HG03378 (cell line): ENCODE measurements around the gene P3H2.

ENCODE experiments used
- ATAC-seq: cut with Tn5 transposase; IDR thresholded peaks from one replicate; pipeline ENCODE4 v1.9.1; 2021; ENCODE audit warnings: mild to moderate bottlenecking, moderate library complexity; ENCODE audit not compliant: unreplicated experiment

Gene P3H2

DNA sequence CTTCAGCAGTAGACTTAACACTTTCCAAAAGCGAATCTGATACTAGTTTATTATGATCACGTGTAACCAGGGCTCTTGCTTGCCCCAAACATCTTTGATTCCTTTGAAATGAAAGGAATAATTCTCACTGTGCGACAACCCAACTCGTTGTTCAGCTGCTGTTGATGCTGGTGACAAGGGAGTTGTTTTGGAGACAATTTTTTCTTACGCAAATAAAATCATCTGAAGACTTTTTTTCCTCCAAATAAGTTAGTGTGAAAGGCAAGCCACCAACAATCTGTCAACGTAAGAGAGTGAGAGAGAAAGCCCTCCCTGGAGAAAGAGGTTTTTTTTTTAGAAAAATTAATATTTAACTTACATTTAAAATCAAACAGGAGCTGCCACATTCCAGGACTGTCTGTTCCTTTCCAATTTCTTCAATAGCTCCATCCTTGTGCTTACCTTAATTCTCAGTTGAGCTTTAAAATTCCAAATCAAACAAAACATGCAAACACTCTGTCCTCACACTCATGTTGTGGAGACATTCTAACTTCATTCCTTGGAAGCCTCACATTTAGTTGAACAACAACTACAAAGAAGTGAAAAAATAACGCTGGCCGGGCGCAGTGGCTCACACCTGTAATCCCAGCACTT lies 4.9 kb upstream of the P3H2 start:
- ATAC-seq: no peak

DNA sequence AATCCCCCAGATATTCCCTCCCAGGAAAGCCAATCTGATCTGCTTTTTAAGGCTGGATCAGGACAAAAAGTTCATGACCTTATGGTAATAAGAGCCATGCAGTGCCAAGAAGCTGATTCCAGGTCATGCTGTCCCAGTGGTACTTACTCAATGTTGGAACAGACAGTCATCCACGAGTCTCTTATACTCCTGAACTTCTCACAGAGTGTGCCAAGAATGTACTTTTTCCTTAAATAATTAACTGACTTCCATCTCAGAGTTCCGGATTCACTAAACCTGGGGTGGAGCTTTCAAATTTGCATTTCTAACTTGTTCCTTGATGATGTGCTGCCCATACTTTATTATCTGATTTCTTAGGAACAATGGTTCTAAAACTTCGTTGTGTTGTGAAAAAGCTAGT lies 3.4 kb upstream of the P3H2 start:
- ATAC-seq: no peak

DNA sequence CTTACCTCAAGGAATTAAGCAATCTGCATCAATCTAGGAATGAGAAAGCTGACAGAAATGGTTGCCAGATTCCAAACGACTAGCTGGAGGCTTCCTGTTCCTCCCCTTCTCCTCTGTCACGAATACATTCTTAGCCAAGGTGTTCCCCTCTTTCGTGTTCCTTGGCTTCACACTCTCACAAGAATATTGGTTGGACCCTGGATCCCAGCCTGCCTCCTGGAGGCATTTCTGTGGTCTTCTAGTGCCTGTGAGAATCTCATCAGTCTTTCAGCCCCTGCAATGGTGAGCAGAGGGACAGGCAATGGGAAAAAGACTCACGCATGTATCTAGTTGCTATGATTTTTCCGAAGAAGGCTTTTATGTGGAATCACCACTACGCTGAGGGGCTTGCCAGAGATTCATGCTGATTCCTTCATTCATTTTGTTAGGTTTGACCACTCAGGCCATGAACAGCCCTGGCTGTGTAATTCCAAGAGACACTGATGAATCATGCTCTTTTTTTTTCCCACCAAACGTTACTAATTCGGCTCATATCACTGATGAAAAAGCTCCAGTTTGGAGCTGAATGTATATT lies 1.6 kb upstream of the P3H2 start:
- ATAC-seq: no peak

DNA sequence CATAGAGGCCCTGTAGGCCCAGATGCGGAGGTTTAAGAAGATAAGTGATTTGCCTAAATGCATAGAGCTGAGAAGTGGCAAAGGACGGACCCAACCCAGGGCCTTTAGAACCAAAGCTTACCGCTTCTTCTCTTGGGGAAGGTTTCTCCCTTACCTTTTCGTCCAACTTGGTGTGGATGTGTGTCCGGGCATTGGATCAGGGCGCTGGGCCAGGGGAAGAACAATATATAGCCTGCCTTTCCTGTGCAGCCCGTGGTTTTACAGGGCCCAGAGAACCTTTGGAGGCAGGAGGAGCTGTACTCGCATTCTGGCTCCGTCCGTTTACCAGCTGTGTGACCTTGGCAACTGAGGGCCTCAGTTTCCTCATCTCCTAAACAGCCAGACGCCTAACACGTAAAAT lies 686 bp upstream of the P3H2 start:
- no peak for ATAC-seq

GRCh38 chr3:190121061-190121377 lies 322 bp upstream of the P3H2 start:
- ATAC-seq: no peak

GRCh38 chr3:190119461-190120268 lies 1.0 kb downstream of the P3H2 start:
- peak; percentile 37 for ATAC-seq

- no peak for ATAC-seq
Observed at GRCh38 chr3:190118438-190118837, 2.3 kb downstream of the P3H2 start.

- ATAC-seq: no peak
Observed at GRCh38 chr3:190117981-190118380, 2.7 kb downstream of the P3H2 start.

GRCh38 chr3:190116551-190117067 lies 4.1 kb downstream of the P3H2 start:
- no peak for ATAC-seq

- ATAC-seq: no peak
Observed at GRCh38 chr3:190110826-190111225, 9.9 kb downstream of the P3H2 start.

- ATAC-seq: no peak
Observed at GRCh38 chr3:190109441-190109840, 11.3 kb downstream of the P3H2 start.

DNA sequence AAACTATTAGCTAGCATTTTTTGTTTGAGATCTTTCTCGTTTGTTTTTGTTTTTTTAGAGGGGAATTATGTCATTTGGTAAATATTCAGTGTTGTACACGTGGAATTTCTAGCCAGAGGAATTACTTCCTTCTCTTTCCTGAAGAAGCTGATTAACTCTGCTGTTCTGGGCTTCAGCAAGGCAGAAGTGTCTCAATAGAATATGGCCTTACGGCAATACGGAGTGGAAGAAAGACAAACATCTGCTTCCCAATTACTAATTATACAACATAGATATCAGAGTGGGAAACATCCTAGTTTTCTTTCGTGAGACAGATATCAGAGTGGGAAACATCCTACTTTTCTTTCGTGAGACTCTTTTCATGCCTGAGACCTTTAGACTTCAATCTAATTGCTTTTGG lies 11.9 kb downstream of the P3H2 start:
- ATAC-seq: no peak

DNA sequence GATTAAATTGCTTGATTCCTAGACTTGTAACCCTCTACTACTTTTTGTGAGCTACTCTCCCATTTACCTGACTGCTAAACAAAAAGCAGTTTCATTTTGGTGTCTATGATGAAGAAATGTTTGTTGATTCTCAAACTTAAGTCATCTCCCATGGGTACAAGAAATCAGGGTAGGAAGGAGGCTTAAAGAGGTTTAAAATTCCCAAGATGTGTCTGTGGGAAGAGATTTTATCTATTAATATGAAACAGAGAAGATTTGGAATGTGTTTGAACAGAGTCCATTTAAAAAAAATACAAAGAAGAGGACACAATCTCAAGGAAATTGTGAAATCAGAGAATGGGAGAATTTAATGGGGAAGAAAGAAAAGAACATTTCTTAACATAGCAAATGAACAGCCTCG lies 14.8 kb downstream of the P3H2 start:
- no peak for ATAC-seq

DNA sequence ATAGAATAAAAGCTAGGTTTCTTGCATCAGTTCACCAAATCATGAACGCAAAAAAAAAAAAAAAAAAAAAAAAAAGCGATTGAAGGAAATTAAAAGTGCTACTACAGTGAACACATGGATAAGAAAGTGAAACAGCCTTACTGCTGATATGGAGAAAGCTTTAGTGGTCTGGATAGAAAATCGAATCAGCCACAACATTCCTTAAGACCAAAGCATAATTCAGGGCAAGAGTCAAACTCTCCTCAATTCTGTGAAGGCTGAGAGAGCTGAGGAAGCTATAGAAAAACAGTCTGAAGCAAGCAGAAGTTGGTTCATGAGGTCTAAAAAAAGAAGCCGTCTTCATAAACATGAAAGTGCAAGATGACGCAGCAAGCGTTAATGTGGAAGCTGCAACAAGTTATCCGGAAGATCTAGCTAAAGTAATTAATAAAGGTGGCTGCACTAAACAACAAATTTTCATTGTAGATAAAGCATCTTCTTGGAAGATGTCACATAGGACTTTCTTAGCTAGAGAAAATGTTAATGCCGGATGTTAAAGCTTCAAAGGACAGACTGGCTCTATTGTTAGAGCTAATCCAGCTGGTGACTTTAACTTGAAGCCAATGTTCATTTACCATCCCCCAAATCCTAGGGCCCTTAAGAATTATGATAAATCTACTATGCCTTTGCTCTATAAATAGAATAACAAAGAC lies 19.2 kb downstream of the P3H2 start:
- ATAC-seq: no peak

DNA sequence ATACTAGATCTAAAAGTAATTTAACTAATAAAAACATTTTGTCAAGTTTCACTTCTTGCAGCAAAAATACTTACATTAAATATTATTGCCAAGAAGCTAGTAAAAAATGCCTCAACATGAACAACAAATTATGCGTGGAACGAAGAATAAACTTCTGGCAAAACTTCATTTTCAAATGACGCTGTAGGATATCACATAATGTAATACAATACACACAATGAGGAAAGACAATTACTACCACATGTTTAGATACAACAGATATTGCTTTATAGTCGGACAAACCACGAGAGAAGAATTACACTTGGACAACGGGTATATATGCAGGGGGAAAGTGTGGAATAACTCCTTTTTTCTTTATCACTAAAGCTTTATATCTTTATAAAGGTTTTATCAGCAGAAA lies 21.6 kb downstream of the P3H2 start:
- ATAC-seq: no peak

DNA sequence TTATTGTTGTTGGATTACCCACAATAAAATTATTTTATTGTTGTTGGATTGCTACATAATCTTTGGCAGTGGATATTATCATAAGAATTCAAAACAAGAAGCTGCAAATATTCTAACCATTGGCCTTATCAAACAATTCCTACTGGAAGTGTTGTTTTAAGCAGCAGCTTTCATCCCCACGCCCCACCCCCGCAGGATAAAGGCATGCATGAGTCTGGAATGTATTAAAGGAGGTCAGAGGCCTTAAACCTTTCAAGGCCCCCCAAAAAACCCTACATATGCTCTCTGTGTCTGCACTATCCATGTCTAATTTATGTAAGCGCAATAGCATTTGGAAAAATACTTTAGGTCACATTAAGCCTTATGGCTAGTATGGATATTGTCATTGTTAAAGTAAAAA lies 23.1 kb downstream of the P3H2 start:
- no peak for ATAC-seq

DNA sequence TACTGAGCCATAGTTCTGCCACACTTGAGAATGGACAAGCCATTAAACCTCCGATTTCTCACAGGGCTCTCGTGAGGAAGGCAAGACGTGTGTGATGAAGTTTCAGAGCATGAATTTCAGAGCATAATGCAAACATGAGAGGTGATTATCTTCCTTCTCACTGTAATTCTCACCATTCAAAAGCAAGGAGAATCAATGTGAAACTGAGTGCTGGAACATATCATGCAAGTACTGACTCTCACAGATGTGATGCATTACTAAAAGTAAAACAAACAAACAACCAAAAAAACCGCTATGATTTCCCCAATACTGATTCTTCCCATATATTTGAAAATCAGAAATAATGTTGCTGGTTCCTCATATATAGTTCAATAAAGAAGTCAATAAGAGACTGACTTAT lies 23.7 kb downstream of the P3H2 start:
- no peak for ATAC-seq

DNA sequence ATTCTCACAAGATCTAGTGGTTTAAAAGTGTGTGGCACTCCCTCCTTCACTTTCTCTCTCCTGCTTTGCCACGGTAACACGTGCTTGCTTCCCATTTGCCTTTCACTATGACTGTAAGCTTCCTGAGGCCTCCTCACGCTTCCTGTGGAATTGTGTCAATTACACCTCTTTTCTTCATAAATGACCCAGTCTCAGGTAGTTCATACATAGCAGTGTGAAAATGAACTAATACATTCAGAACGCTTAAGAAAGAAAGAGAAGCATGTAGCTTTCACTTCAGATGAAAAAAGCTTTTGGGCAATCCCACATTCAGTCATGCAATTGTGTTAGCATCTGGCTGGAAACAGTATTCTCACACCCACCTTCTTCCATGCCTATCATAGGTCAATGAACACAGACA lies 24.4 kb downstream of the P3H2 start:
- no peak for ATAC-seq

GRCh38 chr3:190094160-190094718 lies 26.5 kb downstream of the P3H2 start:
- no peak for ATAC-seq

DNA sequence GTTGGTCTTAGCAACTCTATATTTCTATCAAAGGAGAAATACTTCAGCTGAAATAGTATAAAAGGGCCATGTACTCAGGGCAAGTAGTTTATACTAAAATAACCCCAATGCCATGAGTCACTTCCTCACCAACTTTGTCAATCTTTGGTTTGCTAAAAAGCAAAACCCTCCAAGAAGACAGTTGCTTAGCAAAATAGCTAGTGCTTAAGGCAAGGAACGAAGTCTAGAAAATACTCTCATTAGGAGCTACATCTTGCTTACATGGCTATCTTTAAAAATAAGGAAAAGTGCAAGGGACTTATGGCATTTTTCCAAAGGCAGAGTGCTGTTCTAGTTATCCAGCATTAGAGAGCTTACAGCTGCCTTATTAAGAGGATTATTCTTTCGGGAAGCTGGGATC lies 28.4 kb downstream of the P3H2 start:
- no peak for ATAC-seq

DNA sequence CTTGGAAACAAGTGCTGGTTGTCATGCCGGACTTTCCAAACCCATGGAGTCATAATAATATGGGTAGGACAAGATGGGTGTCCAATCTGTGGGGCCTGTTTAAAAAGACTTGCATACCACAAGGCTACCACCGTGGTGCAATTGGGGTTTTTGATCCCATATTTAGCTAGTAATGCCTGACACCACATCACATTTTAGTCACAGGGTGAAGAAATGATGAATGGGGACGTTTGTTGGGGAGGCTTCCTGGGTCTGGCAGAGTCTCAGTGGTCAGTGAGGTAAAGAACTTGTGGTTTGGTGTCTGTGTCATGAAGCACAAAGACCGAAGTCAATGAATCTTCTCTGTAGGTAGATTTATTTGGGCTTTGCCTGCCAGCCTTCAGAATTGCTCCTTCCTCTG lies 31.0 kb downstream of the P3H2 start:
- peak; percentile 65 for ATAC-seq
